Trophoblast cell (in vitro differentiated cells and primary cell): ENCODE results near the gene HDGFL3.

Experiments
- DNase-seq, 2 donors: peaks; one replicate each; pipeline ENCODE4 v3.0.0-alpha.2; 2016
- H2AFZ ChIP-seq: 2 replicates; pipeline ENCODE4 v1.6.1; 2013; ENCODE audit warnings: low read length, moderate library complexity, mild to moderate bottlenecking; ENCODE audit not compliant: insufficient read depth, poor library complexity
- H2AK5ac ChIP-seq: 2 replicates; pipeline ENCODE4 v1.6.1; 2013; ENCODE audit warnings: mild to moderate bottlenecking, low read length
- H2BK120ac ChIP-seq: 2 replicates; pipeline ENCODE4 v1.6.1; 2013; ENCODE audit warnings: low read length, mild to moderate bottlenecking, moderate library complexity; ENCODE audit not compliant: insufficient read depth, poor library complexity
- H2BK12ac ChIP-seq: 2 replicates; pipeline ENCODE4 v1.6.1; 2013; ENCODE audit warnings: mild to moderate bottlenecking, low read length, moderate library complexity
- H2BK5ac ChIP-seq: 2 replicates; pipeline ENCODE4 v1.6.1; 2013; ENCODE audit warnings: low read length, low read depth, moderate library complexity, mild to moderate bottlenecking; ENCODE audit not compliant: poor library complexity
- H3K14ac ChIP-seq: 2 replicates; pipeline ENCODE4 v1.6.1; 2013; ENCODE audit warnings: mild to moderate bottlenecking, low read length
- H3K18ac ChIP-seq: 2 replicates; pipeline ENCODE4 v1.6.1; 2013; ENCODE audit warnings: mild to moderate bottlenecking, low read length
- H3K23ac ChIP-seq: 2 replicates; pipeline ENCODE4 v1.6.1; 2013; ENCODE audit warnings: low read length
- H3K27ac ChIP-seq: 2 replicates; pipeline ENCODE4 v1.5.1; 2013; ENCODE audit warnings: low read depth, mild to moderate bottlenecking, inconsistent platforms, low read length, moderate library complexity
- H3K27me3 ChIP-seq: 2 replicates; pipeline ENCODE4 v1.6.1; 2013; ENCODE audit warnings: inconsistent platforms, mild to moderate bottlenecking, low read length, moderate library complexity; ENCODE audit not compliant: insufficient read depth
- H3K36me3 ChIP-seq, 2 experiments: 1 replicate in 1 of 2; 2 replicates in 1 of 2; pipeline ENCODE4 v1.6.1; 2013; ENCODE audit warnings: low read length in 2 of 2, mild to moderate bottlenecking in 2 of 2, moderate library complexity in 1 of 2; ENCODE audit not compliant: insufficient read depth in 2 of 2, control insufficient read depth in 1 of 2
- H3K4ac ChIP-seq: 2 replicates; pipeline ENCODE4 v1.6.1; 2013; ENCODE audit warnings: low read depth, mild to moderate bottlenecking, low read length, moderate library complexity
- H3K4me1 ChIP-seq, 2 experiments: 1 replicate in 1 of 2; 2 replicates in 1 of 2; pipeline ENCODE4 v1.6.1; 2013; ENCODE audit warnings: low read length in 2 of 2, mild to moderate bottlenecking in 2 of 2, moderate library complexity in 1 of 2; ENCODE audit not compliant: insufficient read depth in 2 of 2, control insufficient read depth in 1 of 2
- H3K4me2 ChIP-seq: 2 replicates; pipeline ENCODE4 v1.6.1; 2013; ENCODE audit warnings: inconsistent platforms, mild to moderate bottlenecking, low read length, moderate library complexity
- H3K4me3 ChIP-seq: 2 replicates; pipeline ENCODE4 v1.5.1; 2013; ENCODE audit warnings: mild to moderate bottlenecking, low read depth, low read length, inconsistent platforms
- H3K79me1 ChIP-seq: one replicate; pipeline ENCODE4 v1.6.1; 2013; ENCODE audit warnings: low read length
- H3K79me2 ChIP-seq: 2 replicates; pipeline ENCODE4 v1.6.1; 2013; ENCODE audit warnings: low read length, mild to moderate bottlenecking; ENCODE audit not compliant: control insufficient read depth, insufficient read depth, poor library complexity
- H3K9ac ChIP-seq: 2 replicates; pipeline ENCODE4 v1.6.1; 2013; ENCODE audit warnings: mild to moderate bottlenecking, low read length
- H3K9me3 ChIP-seq: 2 replicates; pipeline ENCODE4 v1.6.1; 2013; ENCODE audit warnings: low read depth, mild to moderate bottlenecking, control low read depth, inconsistent platforms, low read length; ENCODE audit not compliant: insufficient read depth
- H4K12ac ChIP-seq: 2 replicates; pipeline ENCODE4 v1.6.1; 2013; ENCODE audit warnings: low read depth, mild to moderate bottlenecking, low read length, moderate library complexity
- H4K8ac ChIP-seq: 2 replicates; pipeline ENCODE4 v1.6.1; 2013; ENCODE audit warnings: low read depth, mild to moderate bottlenecking, low read length, moderate library complexity
- H4K91ac ChIP-seq: one replicate; pipeline ENCODE4 v1.6.1; 2013; ENCODE audit warnings: low read depth, mild to moderate bottlenecking, low read length, moderate library complexity
- WGBS: extraction: QIAGEN DNeasy Blood & Tissue Kit; methylation state at CpG from one replicate; pipeline ENCODE4 v1.1.7; 2013; ENCODE audit warnings: missing lambda C conversion rate; ENCODE audit not compliant: insufficient read length, insufficient coverage; ENCODE audit errors: extremely low coverage; 5-methylcytosine and 5-hydroxymethylcytosine counted together

Gene HDGFL3

GRCh38 chr15:83106994-83107840 lies 100.4 kb downstream of the HDGFL3 start, which contains the start of gene TM6SF1:
TSS of gene TM6SF1 (plus strand) at chr15:83107645. CDS start at chr15:83107681, 36 bp downstream.
- no CpG with 5 or more reads among the region's 97 CpGs for WGBS
- H3K4me3 ChIP-seq = peak within 1 kb of the TSS; percentile 65
- peak within 1 kb of the TSS; percentile 14 for H4K8ac ChIP-seq
- no peak within 1 kb of the TSS for H2BK5ac ChIP-seq
- no peak within 1 kb of the TSS for H3K4ac ChIP-seq
- H2AFZ ChIP-seq = peak within 1 kb of the TSS; percentile 61
- no peaks in the 10 kb centered on the region for H3K36me3 ChIP-seq
- H4K91ac ChIP-seq = no peak within 1 kb of the TSS
- peaks cover 8 to 10% of the 10 kb centered on the region in 2 experiments for H3K4me1 ChIP-seq
- H3K14ac ChIP-seq = peak within 1 kb of the TSS; percentile 22
- H3K27ac ChIP-seq = no peak within 1 kb of the TSS
- H3K27me3 ChIP-seq = peaks cover 23% of the 10 kb centered on the region
- peaks cover 4% of the 10 kb centered on the region for H3K9me3 ChIP-seq
- H4K12ac ChIP-seq = no peak within 1 kb of the TSS
- no peak within 1 kb of the TSS for H3K9ac ChIP-seq
- H3K23ac ChIP-seq = no peak within 1 kb of the TSS
- H3K18ac ChIP-seq = no peak within 1 kb of the TSS
- peak within 1 kb of the TSS; percentile 82 for H3K4me2 ChIP-seq
- H3K79me2 ChIP-seq = no peaks in the 10 kb centered on the region
- no peak within 1 kb of the TSS for H2BK120ac ChIP-seq
- no peak within 1 kb of the TSS for H2AK5ac ChIP-seq
- DNase-seq = peak in 1 of 2 donors; percentile 14
- no peaks in the 10 kb centered on the region for H3K79me1 ChIP-seq
- no peak within 1 kb of the TSS for H2BK12ac ChIP-seq

GRCh38 chr15:83105440-83105839 lies 102.2 kb downstream of the HDGFL3 start:
- H2AK5ac ChIP-seq = no peak overlapping the region
- no peaks in the 10 kb centered on the region for H3K36me3 ChIP-seq
- H4K12ac ChIP-seq = no peak overlapping the region
- peaks cover 24% of the 10 kb centered on the region for H3K27me3 ChIP-seq
- no peak overlapping the region for H2BK5ac ChIP-seq
- H3K9ac ChIP-seq = no peak overlapping the region
- WGBS = no CpG with 5 or more reads among the region's 1 CpG
- H3K23ac ChIP-seq = no peak overlapping the region
- H3K9me3 ChIP-seq = peaks cover 4% of the 10 kb centered on the region
- no peak overlapping the region for H4K91ac ChIP-seq
- no peaks in the 10 kb centered on the region for H3K79me1 ChIP-seq
- H2AFZ ChIP-seq = no peak overlapping the region
- no peak overlapping the region for H2BK120ac ChIP-seq
- no peak overlapping the region for H3K4me2 ChIP-seq
- peaks cover 8 to 10% of the 10 kb centered on the region in 2 experiments for H3K4me1 ChIP-seq
- H3K79me2 ChIP-seq = no peaks in the 10 kb centered on the region
- no peak overlapping the region for H3K27ac ChIP-seq
- no peak overlapping the region for H3K4me3 ChIP-seq
- H4K8ac ChIP-seq = no peak overlapping the region
- no peak overlapping the region for H3K4ac ChIP-seq
- no peak overlapping the region for H3K14ac ChIP-seq
- H2BK12ac ChIP-seq = no peak overlapping the region
- no peak overlapping the region for H3K18ac ChIP-seq
- DNase-seq = no peak

- Histone ChIP-seq H3K9me3 (peaks cover 4% of the 10 kb centered on the region), H3K27me3 (peaks cover 19% of the 10 kb centered on the region), H2BK12ac (no peak overlapping the region), H3K79me2 (no peaks in the 10 kb centered on the region), H3K4me2 (no peak overlapping the region), H4K12ac (no peak overlapping the region), H4K91ac (no peak overlapping the region), H2BK5ac (no peak overlapping the region), H2BK120ac (no peak overlapping the region), H3K4me1 (peaks cover 8 to 10% of the 10 kb centered on the region in 2 experiments), H3K18ac (no peak overlapping the region), H3K4ac (no peak overlapping the region), H2AFZ (no peak overlapping the region), H3K36me3 (no peaks in the 10 kb centered on the region), H3K9ac (no peak overlapping the region), H4K8ac (no peak overlapping the region), H3K27ac (no peak overlapping the region), H3K23ac (no peak overlapping the region), H2AK5ac (no peak overlapping the region), H3K79me1 (no peaks in the 10 kb centered on the region), H3K14ac (no peak overlapping the region), H3K4me3 (no peak overlapping the region)
- WGBS = no CpG with 5 or more reads among the region's 4 CpGs
- DNase-seq = no peak
Observed at GRCh38 chr15:83104141-83104540, 103.5 kb downstream of the HDGFL3 start.

GRCh38 chr15:83102346-83102745 lies 105.3 kb downstream of the HDGFL3 start:
- Histone ChIP-seq H3K27ac (no peak overlapping the region), H3K27me3 (peaks cover 8% of the 10 kb centered on the region), H3K36me3 (no peaks in the 10 kb centered on the region), H3K14ac (no peak overlapping the region), H2AK5ac (no peak overlapping the region), H2BK120ac (no peak overlapping the region), H2AFZ (no peak overlapping the region), H3K4me3 (no peak overlapping the region), H2BK5ac (no peak overlapping the region), H2BK12ac (no peak overlapping the region), H3K4me2 (no peak overlapping the region), H3K4ac (no peak overlapping the region), H3K23ac (no peak overlapping the region), H3K9me3 (no peaks in the 10 kb centered on the region), H3K79me1 (no peaks in the 10 kb centered on the region), H4K12ac (no peak overlapping the region), H3K79me2 (no peaks in the 10 kb centered on the region), H3K18ac (no peak overlapping the region), H4K8ac (no peak overlapping the region), H3K4me1 (peaks cover 3 to 4% of the 10 kb centered on the region in 2 experiments), H4K91ac (no peak overlapping the region), H3K9ac (no peak overlapping the region)
- no CpG with 5 or more reads among the region's 2 CpGs for WGBS
- no peak for DNase-seq
